Spleen (tissue), 11 donors: Measurements from ENCODE around the gene RAD51B. TPM values are rescaled to one million over a fixed set of nuclear protein-coding genes. Genes with fewer than 3 reads are reported as not detected.

Experiments
- DNase-seq: peaks from one replicate; pipeline ENCODE4 v3.0.0-alpha.2; 2020
- H3K27ac ChIP-seq, 8 donors: fragments of 200-600 bp; sonication (generic) in 7 of 8; 1 replicate in 4 of 8; 2 replicates in 4 of 8; pipeline versions ENCODE4 v1.5.0 to v1.8.0; 2016 to 2021; ENCODE audit warnings: inconsistent platforms in 4 of 8, mild to moderate bottlenecking in 4 of 8, moderate library complexity in 1 of 8
- H3K27me3 ChIP-seq, 7 donors: fragments of 200-600 bp; sonication (generic) in 6 of 7; replicated peaks in 1 of 7; 1 replicate in 4 of 7; 2 replicates in 3 of 7; pipeline versions ENCODE4 v1.5.0 to v1.8.0; 2016 to 2021; ENCODE audit warnings: inconsistent platforms in 3 of 7, mild to moderate bottlenecking in 1 of 7
- H3K36me3 ChIP-seq, 6 donors: fragments of 200-600 bp; sonication (generic) in 5 of 6; 1 replicate in 4 of 6; 2 replicates in 2 of 6; pipeline versions ENCODE4 v1.5.0 to v1.8.0; 2016 to 2021; ENCODE audit warnings: inconsistent platforms in 2 of 6
- H3K4me1 ChIP-seq, 6 donors: fragments of 200-600 bp; sonication (generic) in 5 of 6; 1 replicate in 3 of 6; 2 replicates in 3 of 6; pipeline versions ENCODE4 v1.5.0 to v1.8.0; 2016 to 2021; ENCODE audit warnings: inconsistent platforms in 3 of 6
- H3K4me3 ChIP-seq, 8 donors: fragments of 200-600 bp; sonication (generic) in 7 of 8; 1 replicate in 4 of 8; 2 replicates in 4 of 8; pipeline versions ENCODE4 v1.5.0 to v1.8.0; 2016 to 2021; ENCODE audit warnings: inconsistent platforms in 4 of 8, mild to moderate bottlenecking in 4 of 8, moderate library complexity in 2 of 8
- H3K9me3 ChIP-seq, 8 donors: fragments of 200-600 bp; sonication (generic) in 7 of 8; 1 replicate in 4 of 8; 2 replicates in 4 of 8; pipeline versions ENCODE4 v1.5.0 to v1.8.0; 2016 to 2021; ENCODE audit warnings: inconsistent platforms in 4 of 8
- POLR2A ChIP-seq, 3 donors: fragments of 450-650 bp; IDR thresholded peaks; one replicate each; pipeline ENCODE4 v1.5.1; 2017; ENCODE audit warnings: antibody characterized with exemption in 3 of 3, mild to moderate bottlenecking in 1 of 3
- POLR2AphosphoS5 ChIP-seq, 3 donors: sonication (generic); formaldehyde crosslinking; IDR thresholded peaks; one replicate each; pipeline ENCODE4 v1.5.1; 2017; ENCODE audit warnings: antibody characterized with exemption in 3 of 3
- WGBS, 5 donors: extraction: QIAGEN DNeasy Blood & Tissue Kit in 3 of 5; methylation state at CpG; one replicate each; pipeline versions ENCODE4 v1.1.5 to v1.1.7; 2013 to 2018; 5-methylcytosine and 5-hydroxymethylcytosine counted together
- intact Hi-C: fragments of 100-400 bp; cut with DNase I; formaldehyde crosslinking; loops from one replicate; pipeline ENCODE4 v1.15.0; 2023; ENCODE audit warnings: low total_unique reads
- polyA plus RNA-seq, 3 donors: library from polyadenylated mRNA; stranded (reverse); fragments of 200-250 nt; gene quantifications; one replicate each; pipeline ENCODE4 v1.2.1, GENCODE V29; 2013
- total RNA-seq, 7 donors: library from RNA; depleted of rRNA in 3 of 7; stranded (reverse); fragments of >200 nt in 3 of 7; fragmentation: NEBNext Ultra II Directional in 4 of 7; extraction: Animal tissue kit (Norgen Biotek cat#: 25700) in 4 of 7; gene quantifications; one replicate each; pipeline versions ENCODE4 v1.1.0 to v1.2.1, GENCODE V29; 2016 to 2021
- TF ChIP-seq, protein P1 (sequence below), 11 experiments: fragments of 200-600 bp in 7 of 11; fragments of 450-650 bp in 4 of 11; sonication (generic) in 4 of 11; IDR thresholded peaks in 8 of 11; conservative IDR thresholded peaks in 3 of 11; 1 replicate in 7 of 11; 2 replicates in 4 of 11; pipeline versions ENCODE4 v1.4.0 to v1.8.0; 2016 to 2021; ENCODE audit warnings: antibody characterized with exemption in 11 of 11, inconsistent platforms in 4 of 11, mild to moderate bottlenecking in 1 of 11
- donor health status: healthy with polysubstance abuse.
- donor health status: DM: no; HTN: no; CAD: no; lungs with moderate emphysema.
- donor health status: DM: no; HTN: no; CAD: no.
- donor health status: Bipolar disorder and iron deficiency.
- donor health status: healthy.
- donor health status: DM: no; HTN: no; CAD: no.
- donor health status: DM: yes; HTN: yes; CAD: no.

The RAD51B gene
- total and polyA plus RNA-seq, 10 donors, result 4.2 to 43.7 (median 29.8) TPM

DNA sequence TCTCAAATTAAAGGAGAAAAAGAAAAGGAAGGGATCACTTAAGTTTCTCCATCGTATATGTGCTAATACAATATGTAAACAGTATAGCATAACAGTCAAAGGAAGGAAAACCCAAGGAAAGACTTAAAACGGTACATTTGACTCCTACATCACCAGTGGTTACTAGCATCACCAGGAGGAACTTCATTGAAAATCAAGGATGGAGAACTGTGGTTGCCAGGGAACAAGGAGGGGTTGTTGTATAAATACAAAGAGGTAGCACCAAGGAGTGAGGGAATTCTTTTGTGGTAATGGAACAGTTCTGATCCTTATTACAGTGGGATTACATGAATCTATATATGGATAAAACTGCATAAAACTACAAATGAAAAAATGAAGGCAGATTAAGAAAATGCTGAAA lies 4.8 kb upstream of the RAD51B start:
- H3K27me3 ChIP-seq, result no peaks in the 10 kb centered on the region
- peaks cover 19 to 71% (median 50%) of the 10 kb centered on the region in 6 donors for H3K4me1 ChIP-seq
- H3K36me3 ChIP-seq, result peaks cover 0 to 46% (median 27%) of the 10 kb centered on the region in 6 donors
- DNase-seq, result no peak
- 62 to 78% (median 69%) methylated on average over 2 of the region's 2 CpGs for WGBS, 5 donors
- H3K4me3 ChIP-seq, result peak overlapping the region in 4 of 8 donors; percentile 71 to 95 (median 84)
- no peaks in the 10 kb centered on the region for H3K9me3 ChIP-seq
- intact Hi-C loops, result no loop called here
- no peak overlapping the region for H3K27ac ChIP-seq
- TF ChIP-seq POLR2A (IDR thresholded peaks at IDR 0.05), result no peak
- TF ChIP-seq POLR2AphosphoS5 (IDR thresholded peaks at IDR 0.05), result no peak
- TF ChIP-seq, protein P1, sequence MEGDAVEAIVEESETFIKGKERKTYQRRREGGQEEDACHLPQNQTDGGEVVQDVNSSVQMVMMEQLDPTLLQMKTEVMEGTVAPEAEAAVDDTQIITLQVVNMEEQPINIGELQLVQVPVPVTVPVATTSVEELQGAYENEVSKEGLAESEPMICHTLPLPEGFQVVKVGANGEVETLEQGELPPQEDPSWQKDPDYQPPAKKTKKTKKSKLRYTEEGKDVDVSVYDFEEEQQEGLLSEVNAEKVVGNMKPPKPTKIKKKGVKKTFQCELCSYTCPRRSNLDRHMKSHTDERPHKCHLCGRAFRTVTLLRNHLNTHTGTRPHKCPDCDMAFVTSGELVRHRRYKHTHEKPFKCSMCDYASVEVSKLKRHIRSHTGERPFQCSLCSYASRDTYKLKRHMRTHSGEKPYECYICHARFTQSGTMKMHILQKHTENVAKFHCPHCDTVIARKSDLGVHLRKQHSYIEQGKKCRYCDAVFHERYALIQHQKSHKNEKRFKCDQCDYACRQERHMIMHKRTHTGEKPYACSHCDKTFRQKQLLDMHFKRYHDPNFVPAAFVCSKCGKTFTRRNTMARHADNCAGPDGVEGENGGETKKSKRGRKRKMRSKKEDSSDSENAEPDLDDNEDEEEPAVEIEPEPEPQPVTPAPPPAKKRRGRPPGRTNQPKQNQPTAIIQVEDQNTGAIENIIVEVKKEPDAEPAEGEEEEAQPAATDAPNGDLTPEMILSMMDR (IDR thresholded peaks at IDR 0.05 in 8 of 11, conservative IDR thresholded peaks at IDR 0.05 in 3 of 11), result no peak

DNA sequence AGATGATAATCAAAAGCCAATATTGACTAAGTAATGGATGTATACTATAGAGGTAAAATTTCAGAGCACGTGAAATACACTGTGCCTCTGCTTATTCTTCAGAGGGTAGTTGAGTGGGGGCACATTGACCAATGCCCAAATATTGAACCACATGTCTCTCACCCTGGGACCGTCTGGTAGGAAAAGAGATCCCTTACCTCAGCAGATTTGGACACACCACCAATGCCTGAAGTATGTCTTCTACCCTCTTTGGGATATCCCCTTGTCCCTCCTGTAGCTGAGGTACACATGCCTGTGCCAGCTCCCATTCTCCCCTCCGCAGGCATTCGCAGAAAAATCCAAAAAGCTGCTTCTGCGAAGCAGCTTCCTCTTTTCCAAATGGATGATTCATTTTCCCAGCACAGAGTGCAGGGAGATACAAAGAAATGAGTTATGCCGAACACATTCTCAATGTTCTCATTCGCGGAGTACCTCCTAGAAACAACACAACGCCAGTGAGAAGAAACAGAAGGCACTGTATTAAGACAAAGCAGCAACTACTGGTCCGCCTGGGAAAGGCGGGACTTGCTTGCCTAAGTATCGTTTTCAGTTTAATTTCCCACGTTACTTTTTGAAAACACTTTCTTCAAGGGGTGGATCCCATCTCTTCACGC lies 3.9 kb upstream of the RAD51B start:
- intact Hi-C loops, result no loop called here
- 10 to 12% (median 11%) methylated on average over 14 of the region's 14 CpGs for WGBS, 5 donors
- Histone ChIP-seq H3K36me3 (peaks cover 0 to 38% (median 20%) of the 10 kb centered on the region in 6 donors), H3K4me3 (peak overlapping the region; percentile 71 to 95 (median 78)), H3K27ac (peak overlapping the region; percentile 71 to 90 (median 86)), H3K27me3 (no peaks in the 10 kb centered on the region), H3K4me1 (peaks cover 25 to 79% (median 57%) of the 10 kb centered on the region in 6 donors), H3K9me3 (no peaks in the 10 kb centered on the region)
- TF ChIP-seq POLR2A (IDR thresholded peaks at IDR 0.05) (no peak), POLR2AphosphoS5 (IDR thresholded peaks at IDR 0.05) (no peak)
- TF ChIP-seq, protein P1 (IDR thresholded peaks at IDR 0.05 in 8 of 11, conservative IDR thresholded peaks at IDR 0.05 in 3 of 11), result no peak
- no peak for DNase-seq

DNA sequence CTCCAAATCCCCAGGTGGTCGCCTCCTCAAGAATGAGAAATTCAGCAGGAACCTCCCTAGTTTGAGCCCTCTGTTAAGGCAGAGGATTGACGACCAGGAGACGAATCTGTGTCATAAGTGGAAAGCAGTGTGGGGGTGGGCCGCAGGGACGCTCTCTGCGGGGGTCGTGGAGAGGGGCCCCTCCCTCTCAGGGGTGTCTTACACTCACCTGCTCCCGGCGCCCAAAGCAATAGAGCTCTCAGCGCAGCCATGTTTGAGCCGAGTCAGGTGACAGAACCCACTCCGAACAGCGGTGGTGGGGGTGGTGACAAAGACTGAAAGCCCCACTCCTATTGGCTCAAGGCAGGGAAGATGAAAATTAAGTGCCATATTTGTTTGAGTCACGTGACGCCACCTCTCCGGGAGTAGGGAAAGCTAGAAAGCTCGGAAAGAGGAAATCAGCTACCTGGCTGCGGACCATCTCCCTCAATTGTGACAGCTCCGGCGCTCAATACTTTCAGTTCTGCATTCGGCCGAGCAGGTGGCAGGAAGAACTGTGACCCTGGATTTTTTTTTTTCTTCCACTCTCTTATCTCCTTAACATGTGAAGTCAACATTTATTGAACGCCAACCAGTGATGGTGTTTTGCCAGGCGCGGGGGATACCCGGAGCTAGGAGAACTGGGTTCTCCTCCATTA lies 3.1 kb upstream of the RAD51B start, which contains the start of gene ZFYVE26:
Gene ZFYVE26 (minus strand): TSS at position 265 of the 677 bp plus-strand sequence. CDS start 627 bp downstream, outside the sequence.
- intact Hi-C loops, result no loop called here
- peak within 1 kb of the TSS; percentile 71 to 90 (median 86) for H3K27ac ChIP-seq

More for the DNA sequence above, 3.1 kb upstream of the RAD51B start, which contains the start of gene ZFYVE26:
- H3K9me3 ChIP-seq, result no peaks in the 10 kb centered on the region
- TF ChIP-seq, protein P1 (IDR thresholded peaks at IDR 0.05 in 8 of 11, conservative IDR thresholded peaks at IDR 0.05 in 3 of 11), result no peak
- peak; percentile 79 to 82 (median 82) for TF ChIP-seq POLR2AphosphoS5 (IDR thresholded peaks at IDR 0.05)
- no peaks in the 10 kb centered on the region for H3K27me3 ChIP-seq
- peaks cover 32 to 86% (median 62%) of the 10 kb centered on the region in 6 donors for H3K4me1 ChIP-seq
- 0 to 1% (median 0%) methylated on average over 26 of the region's 26 CpGs for WGBS, 5 donors
- DNase-seq, result peak; percentile 95
- peak within 1 kb of the TSS; percentile 71 to 95 (median 78) for H3K4me3 ChIP-seq
- H3K36me3 ChIP-seq, result peaks cover 0 to 30% (median 19%) of the 10 kb centered on the region in 6 donors
